ENCODE measurements around the gene HSD17B1. TPM values are rescaled to one million over a fixed set of nuclear protein-coding genes. Genes with fewer than 3 reads are reported as not detected.

Gene HSD17B1
- total and polyA plus RNA-seq, 2 of the 13 experiments (the other 11 are each of a cell fraction or from before 2014, with no cell fraction given), result 0.54 to 0.93 TPM

GRCh38 chr17:42541041-42541833, 11.5 kb upstream of the HSD17B1 start (continued):
- TF ChIP-seq RERE (CRISPR knock-in tag; IDR thresholded peaks at IDR 0.05; ENCODE audit: low read depth), result peak; percentile 59; the same call in 1 of the 2 replicates
- 0 out of 2 replicates have a peak, but pooled peaks have one; percentile 30 for TF ChIP-seq NFE2 (CRISPR knock-in tag; IDR thresholded peaks at IDR 0.05)
- TF ChIP-seq SNAPC2 (CRISPR knock-in tag; IDR thresholded peaks at IDR 0.05), result 0 out of 2 replicates have a peak, but pooled peaks have one; percentile 58
- TF ChIP-seq CC2D1A (CRISPR knock-in tag; IDR thresholded peaks at IDR 0.05), result no peak
- TF ChIP-seq ZBTB25 (CRISPR knock-in tag; IDR thresholded peaks at IDR 0.05), result peak; percentile 77
- TF ChIP-seq PRDM10 (CRISPR knock-in tag; IDR thresholded peaks at IDR 0.05; ENCODE audit: low read depth), result peak; percentile 29; the same call in 1 of the 2 replicates
- TF ChIP-seq ZC3H13 (CRISPR knock-in tag; IDR thresholded peaks at IDR 0.05), result peak; percentile 87
- TF ChIP-seq ZNF724P (CRISPR knock-in tag; IDR thresholded peaks at IDR 0.05; ENCODE audit: borderline replicate concordance), result no peak
- TF ChIP-seq ZNF143 (CRISPR knock-in tag; IDR thresholded peaks at IDR 0.05), result no peak
- peak; percentile 94 for TF ChIP-seq ZBTB20 (CRISPR knock-in tag; IDR thresholded peaks at IDR 0.05; ENCODE audit: borderline replicate concordance, low read depth)
- TF ChIP-seq NR2C2 (CRISPR knock-in tag; IDR thresholded peaks at IDR 0.05; ENCODE audit: borderline replicate concordance), result peak; percentile 79
- 0 out of 2 replicates have a peak, but pooled peaks have one; percentile 55 for TF ChIP-seq CENPT (CRISPR knock-in tag; IDR thresholded peaks at IDR 0.05; ENCODE audit: low read depth)
- no peak for TF ChIP-seq HNRNPK (IDR thresholded peaks at IDR 0.05; ENCODE audit: low read depth, low read length, poor library complexity, severe bottlenecking)
- TF ChIP-seq BHLHE40 (IDR thresholded peaks at IDR 0.05; ENCODE audit: low read length), result peak; percentile 84
- TF ChIP-seq HNF1B (CRISPR knock-in tag; IDR thresholded peaks at IDR 0.05), result no peak; the same call in 1 of the 2 replicates
- no peak for TF ChIP-seq GABPA (IDR thresholded peaks at IDR 0.05; ENCODE audit: low read depth, low read length)
- peak; percentile 74 for TF ChIP-seq GABPA (CRISPR knock-in tag; IDR thresholded peaks at IDR 0.05; ENCODE audit: low read depth)
